ENCODE data around the gene PLEK2. TPM values are rescaled to one million over a fixed set of nuclear protein-coding genes. Genes with fewer than 3 reads are reported as not detected.

PLEK2 gene
- total and polyA plus RNA-seq, 2 of the 13 experiments (the other 11 are each of a cell fraction or from before 2014, with no cell fraction given): 0.26 to 1.5 TPM

DNA sequence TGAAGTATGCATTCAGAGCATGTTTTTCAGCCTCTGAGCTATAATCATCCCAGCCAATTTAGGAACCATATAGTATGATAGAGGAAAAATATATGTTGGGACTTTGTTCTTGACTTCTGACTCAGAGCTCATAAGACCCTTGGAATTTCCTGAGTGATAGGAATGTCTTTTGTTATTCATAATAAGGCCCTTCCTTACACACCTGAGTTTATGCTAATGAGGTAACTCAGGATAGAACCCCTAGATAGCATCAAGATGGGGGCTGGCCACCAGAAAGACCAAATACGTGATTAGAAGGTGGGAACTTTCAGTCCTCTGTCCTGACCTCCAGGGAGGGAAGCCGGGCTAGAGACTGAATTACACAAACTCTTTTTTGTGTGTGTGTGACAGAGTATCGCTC, 32.4 kb upstream of the PLEK2 start:
- intact Hi-C loops (cut with micrococcal nuclease; ENCODE audit: unreplicated experiment) (no loop called here), in situ Hi-C loops (cut with HindIII; ENCODE audit: extremely low pct_ligation_motif_present, low pct_unique_long_range_greater_than_20kb) (no loop called here)
- Histone ChIP-seq H3K27ac (ENCODE audit: extremely low read length, insufficient read depth, low read length) (no peak overlapping the region), H2AFZ (ENCODE audit: low read length) (no peak overlapping the region), H4K20me1 (ENCODE audit: insufficient read depth, low read length) (no peaks in the 10 kb centered on the region), H3K36me3 (replicated peaks in 1 of 2; ENCODE audit: control insufficient read depth in 1 of 2, insufficient read depth in 2 of 2, low read length in 2 of 2) (no peaks in the 10 kb centered on the region), H3K4me2 (ENCODE audit: low read depth, low read length) (no peak overlapping the region), H3K27me3 (ENCODE audit: control insufficient read depth in 1 of 2, insufficient read depth in 2 of 2, low read length in 2 of 2) (peaks cover 2 to 6% of the 10 kb centered on the region in 2 experiments; a peak in 3 of 5 replicates), H3K79me2 (ENCODE audit: insufficient read depth, low read length) (no peaks in the 10 kb centered on the region), H3K4me1 (ENCODE audit: insufficient read depth, low read length) (peaks cover 49% of the 10 kb centered on the region), H3K4me3 (replicated peaks in 1 of 3; ENCODE audit: insufficient read depth in 1 of 3, low read depth in 2 of 3, low read length in 3 of 3) (no peak overlapping the region), H3K9ac (ENCODE audit: insufficient read depth, low read depth, low read length) (no peak overlapping the region), H3K9me3 (ENCODE audit: low read length) (no peaks in the 10 kb centered on the region)
- BruUV-seq (replicated peaks): no TSS peak
- WGBS (ENCODE audit: low lambda C conversion rate): 6% methylated on average over 3 of the region's 3 CpGs
- ATAC-seq (no peak), FAIRE-seq (no peak), DNase-seq (ENCODE audit: low spot score) (no peak)
- no peak for TF ChIP-seq SKIL (CRISPR knock-in tag; IDR thresholded peaks at IDR 0.05; ENCODE audit: borderline replicate concordance)
- POLR2A ChIA-PET: no interaction called here
- CTCF ChIA-PET (ENCODE audit: low intra/inter-chr PET ratio, low total read pairs): no interaction called here

- Histone ChIP-seq H3K4me3 (replicated peaks in 1 of 3; ENCODE audit: insufficient read depth in 1 of 3, low read depth in 2 of 3, low read length in 3 of 3) (no peak overlapping the region), H4K20me1 (ENCODE audit: insufficient read depth, low read length) (no peaks in the 10 kb centered on the region), H3K4me2 (ENCODE audit: low read depth, low read length) (no peak overlapping the region), H3K9ac (ENCODE audit: insufficient read depth, low read depth, low read length) (no peak overlapping the region), H3K9me3 (ENCODE audit: low read length) (no peaks in the 10 kb centered on the region), H2AFZ (ENCODE audit: low read length) (no peak overlapping the region), H3K36me3 (replicated peaks in 1 of 2; ENCODE audit: control insufficient read depth in 1 of 2, insufficient read depth in 2 of 2, low read length in 2 of 2) (no peaks in the 10 kb centered on the region), H3K27ac (ENCODE audit: extremely low read length, insufficient read depth, low read length) (no peak overlapping the region), H3K79me2 (ENCODE audit: insufficient read depth, low read length) (no peaks in the 10 kb centered on the region), H3K4me1 (ENCODE audit: insufficient read depth, low read length) (peaks cover 47% of the 10 kb centered on the region), H3K27me3 (ENCODE audit: control insufficient read depth in 1 of 2, insufficient read depth in 2 of 2, low read length in 2 of 2) (peaks cover 2 to 6% of the 10 kb centered on the region in 2 experiments; a peak in 3 of 5 replicates)
- intact Hi-C loops (cut with micrococcal nuclease; ENCODE audit: unreplicated experiment): no loop called here
- ATAC-seq (peak; percentile 67), FAIRE-seq (no peak), DNase-seq (ENCODE audit: low spot score) (no peak)
- WGBS (ENCODE audit: low lambda C conversion rate): 16% methylated on average over 8 of the region's 8 CpGs
- no TSS peak for BruUV-seq (replicated peaks)
- ChIA-PET CTCF (ENCODE audit: low intra/inter-chr PET ratio, low total read pairs) (no interaction called here), POLR2A (no interaction called here)
- in situ Hi-C loops (cut with HindIII; ENCODE audit: extremely low pct_ligation_motif_present, low pct_unique_long_range_greater_than_20kb): no loop called here
- TF ChIP-seq SAP130 (CRISPR knock-in tag; IDR thresholded peaks at IDR 0.05; ENCODE audit: low read depth) (peak; percentile 21; the same call in 1 of the 2 replicates), ZBTB49 (CRISPR knock-in tag; IDR thresholded peaks at IDR 0.05; ENCODE audit: borderline replicate concordance) (no peak), FOXO1 (CRISPR knock-in tag; IDR thresholded peaks at IDR 0.05) (peak; percentile 62; the same call in 1 of the 2 replicates), MIXL1 (CRISPR knock-in tag; IDR thresholded peaks at IDR 0.05) (peak; percentile 72), FOXK1 (CRISPR knock-in tag; IDR thresholded peaks at IDR 0.05; ENCODE audit: borderline replicate concordance, low read depth) (peak; percentile 26; the same call in 1 of the 2 replicates), ARNT2 (CRISPR knock-in tag; IDR thresholded peaks at IDR 0.05; ENCODE audit: low read depth) (no peak), GATAD2A (CRISPR knock-in tag; IDR thresholded peaks at IDR 0.05) (peak; percentile 23; the same call in 1 of the 2 replicates)
- TF ChIP-seq, protein P1, sequence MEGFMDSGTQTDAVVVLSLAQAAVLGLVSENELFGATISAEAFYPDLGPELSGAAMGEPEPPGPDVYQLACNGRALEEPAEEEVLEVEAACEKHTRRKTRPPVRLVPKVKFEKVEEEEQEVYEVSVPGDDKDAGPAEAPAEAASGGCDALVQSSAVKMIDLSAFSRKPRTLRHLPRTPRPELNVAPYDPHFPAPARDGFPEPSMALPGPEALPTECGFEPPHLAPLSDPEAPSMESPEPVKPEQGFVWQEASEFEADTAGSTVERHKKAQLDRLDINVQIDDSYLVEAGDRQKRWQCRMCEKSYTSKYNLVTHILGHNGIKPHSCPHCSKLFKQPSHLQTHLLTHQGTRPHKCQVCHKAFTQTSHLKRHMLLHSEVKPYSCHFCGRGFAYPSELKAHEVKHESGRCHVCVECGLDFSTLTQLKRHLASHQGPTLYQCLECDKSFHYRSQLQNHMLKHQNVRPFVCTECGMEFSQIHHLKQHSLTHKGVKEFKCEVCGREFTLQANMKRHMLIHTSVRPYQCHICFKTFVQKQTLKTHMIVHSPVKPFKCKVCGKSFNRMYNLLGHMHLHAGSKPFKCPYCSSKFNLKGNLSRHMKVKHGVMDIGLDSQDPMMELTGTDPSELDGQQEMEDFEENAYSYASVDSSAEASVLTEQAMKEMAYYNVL (CRISPR knock-in tag; IDR thresholded peaks at IDR 0.05; ENCODE audit: borderline replicate concordance): no peak
Measured at GRCh38 chr14:67442139-67442906, 30.4 kb upstream of the PLEK2 start.
